GM18861 (cell line): Measurements from ENCODE around the gene DLL1.

Source experiments
- ATAC-seq: cut with Tn5 transposase; IDR thresholded peaks from one replicate; pipeline ENCODE4 v1.9.1; 2021; ENCODE audit not compliant: unreplicated experiment

The DLL1 gene

DNA sequence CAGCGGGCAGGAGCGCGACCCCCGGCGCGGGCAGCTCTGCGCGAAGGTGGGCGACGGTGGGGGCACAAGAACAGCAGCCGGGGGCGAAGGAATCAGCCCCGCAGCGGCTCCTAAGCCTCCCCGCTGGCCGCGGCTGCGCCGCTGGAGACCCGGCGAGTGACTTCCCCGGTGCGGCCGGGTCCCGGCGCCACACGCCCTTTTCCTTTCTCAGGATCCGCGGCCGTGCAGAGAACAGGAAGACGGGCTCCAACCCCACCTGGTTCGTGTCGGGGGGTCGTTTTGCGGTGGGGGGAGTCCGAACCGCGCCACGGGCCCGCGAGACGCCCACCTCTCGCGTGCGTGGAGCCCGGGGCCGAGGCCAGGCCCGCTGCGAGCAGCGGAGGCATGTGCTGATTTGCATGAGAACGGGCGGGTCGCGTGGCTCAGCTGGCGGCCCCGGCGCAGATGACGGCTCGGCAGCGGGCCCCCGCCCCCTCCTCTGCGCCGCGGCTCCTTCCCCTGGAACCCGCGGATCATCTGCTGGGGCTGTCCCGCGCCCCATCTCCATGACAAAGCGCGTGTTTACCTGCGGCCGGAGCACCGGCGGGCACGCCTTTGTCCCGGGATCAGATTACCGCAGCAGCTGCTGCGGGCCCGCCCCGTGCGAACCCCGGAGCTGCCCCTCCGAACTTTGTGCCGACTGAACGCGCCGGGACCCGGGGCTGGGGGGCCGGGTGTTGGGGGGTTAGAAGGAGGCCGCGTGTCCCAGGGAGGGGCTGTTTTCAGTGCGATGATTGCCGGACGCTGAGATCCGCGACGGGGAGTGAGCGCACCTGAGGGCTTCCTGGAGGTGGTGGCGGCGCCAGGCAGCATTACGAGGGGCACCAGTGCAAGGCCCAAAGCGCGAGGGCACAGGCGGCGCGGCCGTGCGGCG, 4.9 kb upstream of the DLL1 start:
- peak; percentile 34 for ATAC-seq

DNA sequence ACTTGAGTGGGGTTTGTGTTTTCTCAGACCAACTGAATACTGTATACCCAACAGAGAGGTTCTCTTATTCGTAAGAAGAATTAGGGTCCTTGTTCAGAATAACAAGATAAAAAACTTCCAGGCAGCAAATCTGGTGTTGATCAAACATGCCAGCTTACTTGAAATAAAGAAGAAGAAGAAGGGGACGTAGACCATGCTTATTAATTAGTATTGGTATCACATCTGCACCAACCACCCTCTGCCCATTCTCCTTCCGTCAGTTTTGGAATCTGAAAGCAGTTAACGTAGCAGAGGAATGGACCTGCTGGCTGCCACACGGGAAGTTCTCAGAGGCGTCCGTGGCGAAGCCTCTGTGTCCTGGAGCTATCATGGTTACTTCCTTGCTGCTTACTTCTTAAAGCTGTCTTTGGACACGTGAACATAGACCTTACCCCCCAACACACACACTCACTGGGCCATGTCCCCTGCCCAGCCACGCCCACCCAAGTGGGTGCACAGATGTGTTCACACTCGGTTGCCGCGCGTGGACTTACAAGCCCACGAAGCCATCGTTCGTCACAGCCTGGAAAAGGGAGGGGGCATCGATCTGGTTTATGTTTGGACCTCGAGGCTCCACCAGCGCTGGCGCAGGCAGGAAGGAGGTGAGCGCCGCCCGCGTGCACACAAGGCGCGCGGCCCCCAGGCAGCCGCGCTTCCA, 4.1 kb upstream of the DLL1 start:
- ATAC-seq: no peak

DNA sequence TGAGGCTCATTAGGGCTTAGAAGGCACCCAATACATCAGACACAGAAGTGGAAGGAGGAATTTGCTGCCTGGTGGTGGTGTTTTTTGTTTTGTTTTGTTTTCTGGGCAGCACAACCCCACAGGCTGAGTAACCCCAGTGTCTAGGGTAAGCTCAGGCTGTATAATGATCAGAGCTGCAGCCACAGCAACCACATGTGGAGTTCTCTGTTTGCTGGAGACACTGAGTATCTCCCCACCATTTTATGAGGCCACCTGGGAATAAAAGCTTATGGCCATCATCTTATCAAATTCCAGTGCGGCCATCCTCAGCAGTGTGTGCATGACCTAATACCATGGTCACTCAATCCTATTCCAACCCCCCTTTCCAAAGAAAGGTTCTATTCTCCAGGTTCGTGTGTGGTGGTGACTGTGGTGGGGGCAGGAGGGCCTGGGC, 3.4 kb upstream of the DLL1 start:
- no peak for ATAC-seq

DNA sequence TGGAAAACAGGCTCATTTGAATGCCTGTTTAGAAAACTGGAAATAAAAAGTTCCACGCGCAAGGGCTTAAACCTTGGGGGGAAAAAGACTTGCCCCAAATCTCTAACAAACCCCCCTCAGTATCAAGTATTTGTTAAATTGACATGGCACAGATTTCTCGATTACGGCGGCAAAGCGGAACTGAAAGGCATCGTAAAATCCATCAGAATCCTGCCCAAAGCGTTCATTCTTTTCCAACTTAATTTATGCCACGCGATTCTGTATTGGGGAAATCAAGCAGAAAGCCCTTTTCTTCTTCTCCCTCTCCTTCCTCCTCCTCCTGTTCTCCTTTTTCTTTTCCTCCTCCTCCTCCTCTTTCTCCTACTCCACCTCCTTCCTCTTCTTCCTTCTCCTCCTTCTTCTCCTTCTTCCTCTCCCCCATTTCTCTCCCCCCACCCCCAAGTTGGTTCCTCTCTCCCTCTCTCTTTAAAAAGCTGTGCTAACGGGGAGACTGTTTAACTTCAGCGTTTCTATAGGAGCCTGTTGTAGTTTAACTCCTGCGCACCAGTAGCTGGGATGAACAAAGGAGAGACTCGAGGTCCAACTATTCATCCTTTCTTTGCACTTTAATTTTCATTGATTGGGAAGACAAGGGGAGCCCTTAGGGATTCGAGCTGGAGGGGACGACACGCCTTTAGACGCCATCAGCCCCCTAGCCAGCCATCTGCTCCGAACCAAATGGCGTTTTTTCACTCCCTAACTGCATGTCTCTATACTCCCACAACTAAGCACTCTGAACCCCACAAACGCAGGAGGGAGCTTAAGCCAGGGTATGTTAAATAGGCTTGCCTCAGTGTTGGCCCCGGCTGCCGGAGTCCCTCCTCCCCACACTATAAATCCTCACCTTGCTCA, 2.7 kb upstream of the DLL1 start:
- ATAC-seq: no peak

DNA sequence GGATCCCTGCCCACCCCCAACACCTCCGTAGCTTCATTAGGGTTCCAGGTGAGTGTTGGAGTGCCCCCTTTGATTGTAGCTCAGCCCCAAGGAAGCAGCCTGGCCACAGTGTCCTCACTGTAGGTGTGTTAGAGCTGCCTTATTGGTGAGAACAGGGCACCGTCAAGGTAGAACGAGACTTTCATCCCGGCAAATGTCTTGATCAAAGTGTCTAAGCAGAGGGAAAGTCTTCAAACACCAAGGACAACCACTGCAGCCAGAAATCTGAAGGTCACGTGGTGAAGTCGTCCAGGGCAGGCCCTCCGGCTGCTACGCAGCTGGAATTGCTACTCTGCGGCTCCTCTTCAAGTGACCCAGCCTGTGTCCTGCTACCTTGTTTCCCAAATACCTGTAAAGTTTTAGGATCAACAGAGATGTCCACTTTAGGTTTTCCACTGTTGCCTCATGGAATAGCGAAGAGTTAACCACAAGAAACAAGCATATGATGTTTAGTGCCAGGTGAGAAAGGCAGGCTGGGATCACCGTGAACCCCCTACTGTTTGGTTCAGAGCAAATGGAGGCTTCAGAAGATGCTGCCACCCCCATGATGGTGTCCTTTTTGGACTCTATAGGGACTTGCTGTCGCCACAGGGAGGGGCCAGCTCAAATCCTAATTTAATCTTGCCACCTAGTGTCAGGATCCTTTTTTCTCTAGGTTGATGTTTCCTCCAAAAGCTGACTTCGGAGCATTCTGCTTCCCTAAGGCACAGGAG, 1.7 kb upstream of the DLL1 start:
- no peak for ATAC-seq

DNA sequence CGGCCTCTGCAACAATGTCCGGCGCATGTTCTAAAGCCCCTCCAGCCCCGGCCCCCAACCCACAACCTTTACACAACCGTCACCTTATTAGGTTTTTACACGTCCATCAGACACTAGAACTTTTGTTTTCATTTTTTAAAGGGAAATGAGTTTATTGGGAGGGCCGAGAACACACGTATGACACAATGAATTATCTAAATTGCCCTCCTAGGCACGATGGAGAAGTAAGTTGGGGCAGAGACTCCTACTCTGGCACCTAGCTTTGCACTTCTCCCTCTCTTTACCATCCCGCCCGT, 1.2 kb upstream of the DLL1 start:
- no peak for ATAC-seq

DNA sequence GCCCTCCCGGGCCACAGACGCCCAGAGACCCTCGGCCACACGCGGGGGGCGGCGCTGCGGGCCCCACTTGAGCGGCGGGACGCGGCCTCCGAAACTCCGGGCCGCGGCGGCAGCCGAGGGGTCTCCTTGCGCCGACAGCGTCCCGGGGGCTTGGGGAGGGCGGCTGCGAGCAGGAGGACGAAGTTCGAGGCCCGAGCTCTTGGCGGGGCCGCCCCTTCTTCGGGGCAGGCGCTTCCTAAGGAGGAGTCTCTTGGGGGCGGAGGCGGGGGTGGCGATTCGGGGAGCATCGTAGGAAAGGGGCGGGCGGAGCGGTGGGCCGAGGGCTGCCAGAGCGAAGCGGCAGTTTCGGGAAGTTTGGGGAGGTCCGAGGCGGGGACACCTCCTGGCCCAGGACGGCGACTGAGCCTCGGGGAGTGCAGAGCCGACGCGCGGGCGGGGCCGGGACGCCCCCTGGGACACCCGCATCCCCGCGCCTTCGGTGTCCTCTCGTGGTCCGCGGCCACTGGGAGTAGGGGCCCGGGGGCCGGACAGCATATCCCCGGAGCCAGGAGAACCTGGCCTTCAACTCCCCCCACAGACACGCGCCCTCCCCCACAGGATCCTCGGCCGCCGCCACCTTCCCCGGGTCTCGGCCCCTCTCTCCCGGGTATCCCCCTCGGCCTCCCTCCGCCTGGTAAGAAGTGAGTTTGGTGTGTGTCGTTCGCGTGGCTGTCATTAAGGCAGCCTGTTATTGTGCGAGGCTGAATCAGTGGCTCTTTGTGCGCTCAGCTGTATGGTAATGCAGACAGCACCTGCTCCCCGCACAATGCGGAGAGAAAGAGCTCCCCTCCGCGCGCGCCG, 613 bp upstream of the DLL1 start:
- peak; percentile 37 for ATAC-seq

- ATAC-seq: no peak
These were observed 955 bp downstream of the DLL1 start for GRCh38 chr6:170289951-170290295.

DNA sequence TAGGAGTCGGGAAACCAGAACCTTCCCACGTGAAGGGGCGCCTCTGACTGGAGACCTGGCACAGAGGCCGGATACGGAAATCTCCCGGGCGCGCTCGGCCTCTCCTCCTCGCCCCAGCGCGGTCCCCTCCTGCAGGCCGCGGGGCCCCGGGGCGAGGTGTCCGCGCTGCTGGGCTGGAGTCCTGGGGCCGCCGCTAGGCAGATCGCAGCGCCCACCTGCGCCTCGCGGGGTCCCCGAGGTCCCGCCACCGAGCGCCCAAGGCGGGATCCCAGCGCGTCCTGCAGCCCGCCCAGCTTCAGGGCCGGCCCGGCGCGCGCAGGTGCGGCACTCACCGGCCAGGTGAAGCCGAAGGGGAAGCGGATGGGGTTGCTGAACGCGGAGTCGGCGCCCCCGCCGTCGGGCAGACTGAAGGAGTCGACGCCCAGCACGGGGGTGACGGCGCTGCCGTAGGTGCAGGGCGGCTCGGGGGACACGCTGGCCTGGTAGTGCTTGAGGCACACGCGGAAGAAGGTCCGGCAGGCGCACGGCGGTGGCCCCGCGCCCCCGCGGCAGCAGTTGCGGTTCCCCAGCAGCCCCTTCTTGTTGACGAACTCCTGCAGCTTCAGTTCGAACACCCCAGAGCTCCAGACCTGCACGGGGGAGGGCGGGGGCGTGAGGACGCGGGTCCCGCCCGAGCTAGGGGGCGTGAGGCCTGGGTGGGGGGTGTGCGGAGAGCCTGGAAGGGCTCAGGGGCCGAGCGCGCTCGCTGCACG, 1.5 kb downstream of the DLL1 start:
- ATAC-seq: no peak

- ATAC-seq: no peak
These were observed 2.1 kb downstream of the DLL1 start for GRCh38 chr6:170288852-170289179.

DNA sequence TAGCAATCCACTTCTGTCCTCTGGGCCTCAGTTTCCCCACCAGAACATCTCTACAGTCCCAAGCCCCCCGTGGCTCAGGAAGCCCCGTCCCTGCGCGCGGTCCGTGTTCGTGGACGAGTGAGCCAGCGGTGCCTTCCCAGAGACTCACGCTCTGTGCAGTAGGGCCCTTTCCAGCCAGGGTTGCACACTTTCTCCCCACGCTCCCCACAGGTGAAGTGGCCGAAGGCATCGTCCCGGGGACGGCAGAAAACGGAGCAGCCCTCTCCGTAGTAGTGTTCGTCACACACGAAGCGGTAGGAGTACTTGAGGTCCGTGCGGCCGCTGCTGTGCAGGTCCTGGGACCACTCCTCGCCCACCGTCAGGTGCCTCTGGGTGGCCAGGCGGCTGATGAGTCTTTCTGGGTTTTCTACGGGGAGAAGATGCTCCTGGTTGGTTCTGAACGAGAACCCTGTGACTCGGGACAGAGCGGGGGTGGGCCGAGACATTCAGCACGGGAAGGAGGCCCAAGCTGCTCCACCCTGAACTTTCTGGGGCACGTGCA, 2.7 kb downstream of the DLL1 start:
- ATAC-seq: no peak

GRCh38 chr6:170287371-170287876, 3.5 kb downstream of the DLL1 start:
- no peak for ATAC-seq

- ATAC-seq: no peak
These were observed 4.0 kb downstream of the DLL1 start for GRCh38 chr6:170286934-170287265.

- no peak for ATAC-seq
These were observed 4.5 kb downstream of the DLL1 start for GRCh38 chr6:170286246-170286933.

- no peak for ATAC-seq
These were observed 5.4 kb downstream of the DLL1 start for GRCh38 chr6:170285482-170285881.

GRCh38 chr6:170284866-170285469, 5.9 kb downstream of the DLL1 start:
- no peak for ATAC-seq

GRCh38 chr6:170284126-170284773, 6.6 kb downstream of the DLL1 start:
- no peak for ATAC-seq
